ENCODE results near the gene GCAT.

DNA sequence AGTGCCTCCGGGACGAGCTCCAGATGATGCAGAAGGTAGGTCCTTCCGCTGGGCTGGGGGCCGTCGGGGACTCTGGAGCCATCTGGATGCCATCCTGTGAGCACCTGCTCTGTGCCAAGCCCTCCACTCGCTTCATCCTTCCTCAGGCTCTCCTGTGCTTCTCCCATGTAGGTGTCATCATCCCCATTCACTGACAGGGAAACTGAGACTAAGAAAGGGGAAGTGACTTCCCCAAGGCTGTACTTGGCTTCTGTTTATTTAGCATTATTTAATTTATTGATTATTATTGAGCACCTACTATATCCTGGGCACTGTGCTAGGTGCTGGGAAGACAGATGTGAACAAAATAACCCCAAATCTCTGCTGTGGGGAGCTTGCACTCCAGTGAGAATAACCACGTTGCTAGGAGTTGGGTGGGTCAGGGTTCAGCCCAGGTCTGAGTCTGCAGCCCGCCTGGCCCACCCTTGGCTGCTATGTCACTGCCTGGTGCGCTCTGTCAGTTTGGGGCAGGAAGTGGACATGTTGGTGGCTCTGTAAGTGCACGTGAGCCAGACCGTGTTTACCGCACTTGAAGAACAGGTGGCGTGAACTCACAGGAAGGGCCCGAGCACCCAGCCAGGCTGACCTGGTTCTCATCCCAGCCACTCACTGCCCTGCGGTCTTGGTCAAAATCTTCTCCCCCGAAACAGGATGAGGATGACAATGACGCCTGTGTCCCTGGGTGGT, 35.9 kb upstream of the GCAT start:
- TF ChIP-seq, protein P1, sequence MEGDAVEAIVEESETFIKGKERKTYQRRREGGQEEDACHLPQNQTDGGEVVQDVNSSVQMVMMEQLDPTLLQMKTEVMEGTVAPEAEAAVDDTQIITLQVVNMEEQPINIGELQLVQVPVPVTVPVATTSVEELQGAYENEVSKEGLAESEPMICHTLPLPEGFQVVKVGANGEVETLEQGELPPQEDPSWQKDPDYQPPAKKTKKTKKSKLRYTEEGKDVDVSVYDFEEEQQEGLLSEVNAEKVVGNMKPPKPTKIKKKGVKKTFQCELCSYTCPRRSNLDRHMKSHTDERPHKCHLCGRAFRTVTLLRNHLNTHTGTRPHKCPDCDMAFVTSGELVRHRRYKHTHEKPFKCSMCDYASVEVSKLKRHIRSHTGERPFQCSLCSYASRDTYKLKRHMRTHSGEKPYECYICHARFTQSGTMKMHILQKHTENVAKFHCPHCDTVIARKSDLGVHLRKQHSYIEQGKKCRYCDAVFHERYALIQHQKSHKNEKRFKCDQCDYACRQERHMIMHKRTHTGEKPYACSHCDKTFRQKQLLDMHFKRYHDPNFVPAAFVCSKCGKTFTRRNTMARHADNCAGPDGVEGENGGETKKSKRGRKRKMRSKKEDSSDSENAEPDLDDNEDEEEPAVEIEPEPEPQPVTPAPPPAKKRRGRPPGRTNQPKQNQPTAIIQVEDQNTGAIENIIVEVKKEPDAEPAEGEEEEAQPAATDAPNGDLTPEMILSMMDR (IDR thresholded peaks at IDR 0.05): no peak
- TF ChIP-seq POLR2A (IDR thresholded peaks at IDR 0.05): no peak
